ENCODE data around the gene ACOX2.

Gene ACOX2

DNA sequence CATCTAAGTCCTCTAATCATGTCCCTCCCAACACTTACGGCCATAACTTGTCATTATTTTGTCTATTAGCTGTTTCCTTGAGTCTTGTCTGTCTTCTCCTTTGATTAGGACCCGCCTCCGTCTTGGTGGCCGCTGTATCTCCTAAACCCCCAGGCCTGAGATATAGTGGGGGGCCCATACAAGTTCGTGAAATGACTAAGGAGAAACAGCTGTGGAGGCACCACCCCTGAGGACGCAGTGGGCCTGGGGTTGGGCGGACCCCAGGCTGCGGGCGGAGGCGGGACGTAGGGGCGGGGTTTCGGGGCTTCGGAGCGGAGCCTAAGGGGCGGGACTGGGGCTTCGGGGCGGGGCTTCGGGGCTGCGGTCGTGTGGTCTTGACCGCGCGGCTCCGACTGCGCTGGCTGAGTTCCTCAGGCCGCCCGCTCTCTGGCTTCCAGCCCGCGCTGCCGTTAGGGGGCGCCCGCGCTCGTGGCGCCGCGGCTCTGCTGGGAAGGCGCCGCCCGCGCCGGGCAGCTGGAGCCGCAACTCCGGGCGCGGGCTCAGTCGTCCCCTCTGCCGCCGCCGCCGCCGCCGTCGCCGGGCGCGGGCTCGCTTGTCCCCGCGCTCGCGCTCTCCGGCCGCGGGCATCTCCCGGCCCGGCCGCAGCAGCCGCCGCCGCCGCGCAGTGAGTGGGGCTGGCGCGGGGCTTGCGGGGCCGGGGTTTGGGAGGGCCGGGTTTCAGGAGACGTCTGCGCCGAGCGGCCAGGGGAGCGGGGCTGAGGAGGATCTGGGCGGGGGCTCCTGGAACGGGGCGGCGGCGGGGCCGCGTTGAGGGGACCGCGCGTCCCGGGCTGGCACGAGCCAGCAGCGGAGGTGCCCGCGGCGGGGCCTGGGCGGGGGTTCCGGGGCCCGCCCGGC, 45.2 kb downstream of the ACOX2 start, which contains the start of gene KCTD6:
KCTD6 (plus strand) TSS at position 591 of the 897 bp plus-strand sequence. CDS start 6,660 bp downstream, outside the sequence.
- TF ChIP-seq GATA3 (IDR thresholded peaks at IDR 0.05; ENCODE audit: low read depth, low read length) = no peak
- TF ChIP-seq GATA2 (IDR thresholded peaks at IDR 0.05; ENCODE audit: low read depth, low read length) = no peak

DNA sequence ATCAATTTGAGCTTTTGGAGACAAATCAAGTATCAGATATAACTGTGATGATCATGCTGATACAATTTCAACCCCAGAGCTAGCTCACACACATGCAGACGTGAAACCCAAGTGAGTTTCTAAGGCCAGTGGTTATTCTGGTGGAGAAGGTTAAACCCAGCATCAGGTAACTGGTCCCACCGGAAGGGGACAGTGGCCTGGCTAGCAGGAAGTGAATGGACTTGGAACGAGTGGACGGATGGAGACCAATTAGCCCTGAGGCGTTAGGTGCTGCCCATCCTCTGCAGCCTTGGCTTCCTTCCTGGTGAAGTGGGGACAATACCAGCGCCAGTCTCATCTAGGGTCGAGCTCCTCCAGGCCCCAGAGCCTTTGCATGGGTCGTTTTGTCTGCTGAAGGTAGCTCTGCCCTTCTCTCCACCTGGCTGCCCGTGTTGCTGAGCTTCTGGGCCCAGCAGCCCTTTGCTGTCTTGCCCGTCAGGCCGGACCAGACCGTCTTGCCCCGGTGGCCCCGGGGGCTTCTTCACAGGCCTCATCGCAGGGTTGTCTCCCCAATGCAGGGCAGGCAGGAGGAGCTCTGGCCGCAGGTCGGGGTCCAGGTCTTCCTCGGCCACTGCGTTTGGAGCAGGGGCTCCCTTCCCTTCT, 46.0 kb downstream of the ACOX2 start:
- no peak for TF ChIP-seq GATA3 (IDR thresholded peaks at IDR 0.05; ENCODE audit: low read depth, low read length)
- TF ChIP-seq GATA2 (IDR thresholded peaks at IDR 0.05; ENCODE audit: low read depth, low read length) = no peak

DNA sequence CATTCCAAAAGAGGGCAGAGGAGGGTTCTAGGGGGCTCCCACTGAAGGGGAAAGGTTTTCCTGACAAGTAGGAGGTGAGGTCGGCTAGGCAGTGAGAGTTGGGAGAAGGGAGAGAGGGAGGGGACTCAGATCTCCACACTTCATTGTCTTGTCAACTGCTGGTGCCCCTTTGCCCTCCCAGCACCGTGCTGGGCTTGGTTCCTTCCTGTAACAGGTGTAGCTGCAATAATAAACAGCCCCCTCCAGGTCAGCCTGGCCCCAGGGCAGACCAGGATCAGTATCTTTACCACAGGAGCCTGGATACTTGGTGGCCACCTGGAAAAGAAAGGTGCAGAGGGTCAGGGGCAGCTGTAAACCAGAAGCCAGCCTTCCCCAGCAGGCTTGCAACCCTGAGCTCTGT, 48.0 kb downstream of the ACOX2 start:
- TF ChIP-seq GATA2 (IDR thresholded peaks at IDR 0.05; ENCODE audit: low read depth, low read length) (no peak), GATA3 (IDR thresholded peaks at IDR 0.05; ENCODE audit: low read depth, low read length) (no peak)

DNA sequence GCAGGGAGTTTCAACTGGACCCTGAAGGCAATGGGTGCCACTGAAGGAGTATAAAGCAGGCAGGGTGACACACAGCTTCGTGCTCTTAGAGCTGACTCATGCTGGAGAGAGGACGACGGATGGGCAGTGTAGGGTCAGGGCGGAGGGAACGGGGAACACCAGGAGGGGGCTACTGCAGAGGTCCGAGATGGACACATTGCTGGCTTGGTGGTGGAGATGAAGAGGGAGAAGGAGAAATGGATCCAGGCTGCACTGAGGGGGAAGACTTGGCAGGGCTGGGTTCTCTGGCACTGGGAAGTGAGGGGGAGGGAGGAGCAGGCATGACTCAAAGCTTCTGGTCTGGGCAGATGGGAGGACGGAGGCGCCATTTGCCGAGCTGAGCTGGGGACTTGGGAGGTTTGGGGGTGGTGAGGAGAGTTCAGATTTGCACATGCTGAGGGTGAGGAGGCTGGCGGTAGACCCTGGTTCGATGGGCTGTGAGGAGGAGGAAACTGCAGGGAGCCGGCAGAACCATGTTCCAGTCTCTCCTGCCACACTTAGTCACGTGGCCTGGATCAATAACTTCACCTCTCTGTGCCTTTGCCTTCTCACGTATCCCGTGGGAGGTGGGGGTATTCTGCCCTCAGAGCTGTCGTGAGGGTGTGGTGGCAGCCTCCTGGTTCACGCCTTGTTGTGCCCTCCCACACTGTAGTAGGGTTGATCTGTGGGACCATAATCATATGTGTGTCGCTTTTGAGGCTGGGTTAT, 49.7 kb downstream of the ACOX2 start:
- TF ChIP-seq GATA3 (IDR thresholded peaks at IDR 0.05; ENCODE audit: low read depth, low read length) (no peak), GATA2 (IDR thresholded peaks at IDR 0.05; ENCODE audit: low read depth, low read length) (no peak)

- TF ChIP-seq GATA2 (IDR thresholded peaks at IDR 0.05; ENCODE audit: low read depth, low read length) (no peak), GATA3 (IDR thresholded peaks at IDR 0.05; ENCODE audit: low read depth, low read length) (no peak)
Observed at GRCh38 chr3:58485801-58486435, 51.1 kb downstream of the ACOX2 start.

- no peak for TF ChIP-seq GATA3 (IDR thresholded peaks at IDR 0.05; ENCODE audit: low read depth, low read length)
- no peak for TF ChIP-seq GATA2 (IDR thresholded peaks at IDR 0.05; ENCODE audit: low read depth, low read length)
Observed at GRCh38 chr3:58484722-58485069, 52.3 kb downstream of the ACOX2 start.

GRCh38 chr3:58484045-58484721, 52.8 kb downstream of the ACOX2 start:
- no peak for TF ChIP-seq GATA2 (IDR thresholded peaks at IDR 0.05; ENCODE audit: low read depth, low read length)
- TF ChIP-seq GATA3 (IDR thresholded peaks at IDR 0.05; ENCODE audit: low read depth, low read length) = no peak

DNA sequence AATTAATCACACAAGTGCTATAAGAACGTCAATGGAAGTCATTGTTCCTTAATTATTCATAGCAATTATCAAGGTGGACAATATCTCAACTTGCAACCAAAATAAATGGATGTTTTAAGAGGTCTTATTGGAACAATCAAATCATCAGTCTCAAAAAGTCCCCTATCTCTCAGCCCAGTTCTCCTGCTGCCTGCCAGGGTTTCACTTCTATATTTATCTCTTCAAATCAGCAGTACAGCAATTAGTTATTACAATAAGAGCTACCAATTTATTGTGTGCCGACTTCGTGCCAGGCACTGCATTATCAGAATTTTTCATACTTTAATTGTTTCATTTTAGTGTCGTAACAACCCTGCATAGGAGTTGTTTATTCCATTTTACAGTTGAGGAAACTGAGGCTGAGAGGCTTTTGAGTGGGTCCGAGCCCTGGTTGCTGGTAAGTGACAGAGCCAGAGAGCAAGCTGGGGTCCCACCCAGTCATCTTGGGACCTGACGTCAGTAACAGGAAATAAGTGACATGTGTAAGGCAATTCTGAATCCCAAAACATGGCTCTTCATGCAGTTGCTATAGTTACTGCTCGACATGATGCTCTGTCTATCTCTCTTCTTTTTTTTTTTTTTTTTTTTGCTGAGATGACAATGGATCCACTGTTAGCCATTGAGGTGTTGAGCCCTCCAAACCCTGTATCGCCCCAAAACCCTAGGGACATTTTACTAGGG, 53.9 kb downstream of the ACOX2 start:
- TF ChIP-seq GATA2 (IDR thresholded peaks at IDR 0.05; ENCODE audit: low read depth, low read length) (no peak), GATA3 (IDR thresholded peaks at IDR 0.05; ENCODE audit: low read depth, low read length) (no peak)

GRCh38 chr3:58480309-58480708, 56.7 kb downstream of the ACOX2 start:
- no peak for TF ChIP-seq GATA3 (IDR thresholded peaks at IDR 0.05; ENCODE audit: low read depth, low read length)
- no peak for TF ChIP-seq GATA2 (IDR thresholded peaks at IDR 0.05; ENCODE audit: low read depth, low read length)

DNA sequence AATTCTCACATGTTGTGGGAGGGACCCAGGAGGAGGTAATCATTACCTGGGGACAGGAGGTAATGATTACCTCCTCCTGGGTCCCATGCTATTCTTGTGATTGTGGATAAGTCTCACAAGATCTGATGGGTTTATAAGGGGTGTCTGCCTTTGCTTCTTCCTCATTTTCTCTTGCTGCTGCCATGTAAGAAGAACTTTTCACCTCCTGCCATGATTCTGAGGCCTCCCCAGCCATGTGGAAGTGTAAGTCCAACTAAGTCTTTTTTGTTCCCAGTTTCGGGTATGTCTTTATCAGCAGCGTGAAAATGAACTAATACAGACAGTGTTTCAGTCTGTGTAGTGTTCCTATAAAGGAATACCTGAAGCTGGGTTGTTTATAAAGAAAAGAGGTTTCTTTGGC, 58.2 kb downstream of the ACOX2 start:
- TF ChIP-seq GATA3 (IDR thresholded peaks at IDR 0.05; ENCODE audit: low read depth, low read length) (no peak), GATA2 (IDR thresholded peaks at IDR 0.05; ENCODE audit: low read depth, low read length) (no peak)

DNA sequence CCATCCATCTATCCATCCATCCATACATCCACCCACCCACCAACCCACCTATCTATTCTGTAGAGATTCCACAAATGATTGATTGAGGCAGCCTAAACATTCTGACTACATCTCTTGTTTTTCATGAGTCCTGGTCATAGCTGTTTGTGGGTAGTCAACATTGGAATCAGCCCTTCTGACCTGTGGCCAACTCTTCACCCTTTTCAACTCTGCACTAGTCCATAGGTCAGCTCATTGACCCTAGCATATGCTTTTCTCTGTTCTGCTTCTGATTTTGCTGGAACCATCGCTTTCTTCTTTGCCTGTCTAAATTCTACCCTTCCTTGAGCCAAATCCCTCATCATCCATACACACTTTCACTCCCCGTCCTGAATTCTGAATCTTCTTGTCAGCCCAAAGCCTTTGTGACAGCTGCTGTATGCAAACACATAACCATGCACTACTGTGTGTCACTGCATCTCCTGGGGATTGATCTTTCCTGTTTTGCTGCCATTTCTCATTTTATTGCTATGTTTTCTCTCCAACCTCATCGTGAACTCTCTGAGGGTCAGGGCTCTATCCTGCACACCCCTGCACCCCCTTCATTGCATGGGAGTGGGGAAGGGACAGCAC, 61.9 kb downstream of the ACOX2 start:
- TF ChIP-seq GATA2 (IDR thresholded peaks at IDR 0.05; ENCODE audit: low read depth, low read length) (no peak), GATA3 (IDR thresholded peaks at IDR 0.05; ENCODE audit: low read depth, low read length) (no peak)

DNA sequence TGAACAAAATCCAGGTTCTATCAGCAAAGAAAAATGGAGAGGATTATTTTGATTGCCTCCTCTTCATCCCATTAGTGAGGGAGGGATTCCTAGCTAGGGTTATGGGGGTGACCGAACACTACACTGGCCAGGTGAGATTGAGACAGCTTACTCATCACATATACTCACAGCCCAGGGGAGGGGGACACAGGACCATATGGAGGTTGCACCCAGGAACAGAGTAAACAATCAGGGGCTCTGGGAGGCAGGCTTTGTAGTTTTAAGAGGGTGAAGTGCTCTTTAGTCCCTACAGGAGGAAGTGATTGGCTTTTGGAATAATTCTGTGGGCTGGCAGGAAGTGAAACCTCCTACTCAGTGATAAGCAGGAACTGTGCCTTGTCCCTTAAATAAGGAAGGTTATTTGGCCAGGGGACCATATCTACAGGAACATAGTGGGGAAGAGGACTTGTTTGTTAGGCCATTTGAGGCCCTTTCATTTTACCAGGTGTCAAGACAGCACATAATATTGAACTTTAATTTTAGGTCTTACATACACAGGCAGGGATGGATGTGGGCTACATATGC, 62.6 kb downstream of the ACOX2 start:
- TF ChIP-seq GATA2 (IDR thresholded peaks at IDR 0.05; ENCODE audit: low read depth, low read length) (no peak), GATA3 (IDR thresholded peaks at IDR 0.05; ENCODE audit: low read depth, low read length) (no peak)

All from SH-SY5Y (cell line).